GM12875 (cell line): ENCODE data around the gene EEIG1.
A peak's percentile ranks its signal among the peaks of the same experiment; 100 is the strongest.

Experiments used
- H3K4me3 ChIP-seq: one replicate; pipeline ENCODE4 v1.5.1; 2011; ENCODE audit warnings: low read depth, low read length, control low read depth
- CTCF ChIP-seq: IDR thresholded peaks from 2 replicates; pipeline ENCODE4 v1.5.1; 2011; ENCODE audit warnings: low read depth, mild to moderate bottlenecking, control low read depth, inconsistent platforms, low read length, moderate library complexity, borderline replicate concordance; ENCODE audit not compliant: insufficient read depth

EEIG1 gene

DNA sequence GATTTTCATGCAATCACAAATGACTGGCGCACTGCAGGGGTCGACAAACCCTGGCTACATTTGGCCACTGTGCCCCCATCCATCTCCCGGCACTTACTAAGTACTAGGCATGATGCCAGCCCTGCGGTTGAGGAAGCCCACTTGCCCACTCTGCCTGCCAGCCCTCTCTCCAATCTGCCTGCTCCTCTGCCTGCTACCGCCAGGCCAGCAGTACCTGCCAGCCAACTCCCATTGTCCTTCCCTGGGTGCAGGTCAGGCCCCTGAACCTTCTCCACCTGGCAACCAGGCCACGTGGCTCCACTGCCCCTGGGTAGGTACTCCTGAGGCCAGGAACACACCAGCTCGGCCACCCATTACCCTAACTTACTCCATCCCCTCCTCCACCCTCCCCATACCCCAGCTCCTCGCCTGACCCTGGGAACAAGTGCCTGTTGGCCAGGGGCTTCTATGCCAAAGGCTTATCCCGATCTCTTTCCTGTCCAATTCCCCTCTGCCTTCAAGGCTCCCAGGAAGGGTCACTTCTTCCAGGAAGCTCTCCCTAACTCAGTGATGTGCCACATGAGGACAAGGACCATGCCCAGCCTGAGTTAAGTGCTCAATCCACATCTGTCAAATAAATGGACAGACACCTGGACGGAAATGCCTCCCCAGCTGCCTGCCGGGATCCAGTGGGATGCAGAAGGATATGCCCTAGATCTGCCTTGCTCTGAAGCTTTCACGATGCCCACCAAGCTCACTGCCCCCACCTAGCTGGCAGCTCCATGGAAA lies 6.6 kb downstream of the EEIG1 start:
- H3K4me3 ChIP-seq: no peak overlapping the region
- no peak for TF ChIP-seq CTCF

GRCh38 chr9:127973169-127974000 lies 7.4 kb downstream of the EEIG1 start:
- no peak overlapping the region for H3K4me3 ChIP-seq
- no peak for TF ChIP-seq CTCF

GRCh38 chr9:127972236-127972871 lies 8.4 kb downstream of the EEIG1 start:
- no peak overlapping the region for H3K4me3 ChIP-seq
- TF ChIP-seq CTCF: no peak

DNA sequence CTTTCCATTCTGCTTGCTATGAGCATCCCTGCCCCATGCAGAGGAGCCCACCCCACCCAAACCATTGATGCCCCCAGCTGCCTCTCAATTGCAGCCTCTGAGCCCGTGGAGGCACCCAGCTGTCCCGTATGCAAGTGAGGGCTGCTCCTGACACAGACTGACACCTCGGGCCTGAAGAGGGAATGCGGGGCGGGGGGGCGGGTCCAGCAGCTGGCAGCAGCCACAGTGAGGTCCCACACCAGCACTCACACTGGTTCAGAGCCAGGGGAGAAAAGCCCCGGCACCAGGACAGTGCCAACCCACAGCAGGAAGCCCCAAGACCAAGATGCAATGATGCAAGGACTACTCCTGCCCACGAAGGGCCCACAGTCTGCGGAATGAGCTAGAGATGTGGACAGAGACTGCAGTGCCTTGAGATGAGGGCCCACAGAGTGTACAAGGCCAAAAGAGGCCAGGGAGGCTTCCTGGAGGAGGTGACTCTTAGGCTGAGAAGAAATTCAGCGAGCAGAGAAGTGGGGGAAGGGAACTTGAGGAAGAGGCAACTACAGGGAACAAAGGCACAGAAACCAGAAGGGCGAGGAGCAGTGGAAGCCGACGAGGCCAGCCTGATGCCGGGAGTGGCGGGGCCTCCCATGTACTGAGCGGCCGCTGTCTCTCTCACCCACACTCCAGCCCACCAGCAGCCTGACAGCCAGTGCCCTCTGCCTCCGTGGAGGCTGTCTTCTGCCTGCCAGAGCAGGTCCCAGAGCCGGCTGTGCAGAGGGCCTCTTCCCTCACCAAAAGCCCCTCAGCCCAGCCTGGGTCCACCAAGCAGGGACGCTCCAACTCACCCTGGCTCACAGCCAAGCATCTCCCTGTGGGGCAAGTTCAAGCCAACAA lies 9.2 kb downstream of the EEIG1 start:
- H3K4me3 ChIP-seq: peak overlapping the region; percentile 15

DNA sequence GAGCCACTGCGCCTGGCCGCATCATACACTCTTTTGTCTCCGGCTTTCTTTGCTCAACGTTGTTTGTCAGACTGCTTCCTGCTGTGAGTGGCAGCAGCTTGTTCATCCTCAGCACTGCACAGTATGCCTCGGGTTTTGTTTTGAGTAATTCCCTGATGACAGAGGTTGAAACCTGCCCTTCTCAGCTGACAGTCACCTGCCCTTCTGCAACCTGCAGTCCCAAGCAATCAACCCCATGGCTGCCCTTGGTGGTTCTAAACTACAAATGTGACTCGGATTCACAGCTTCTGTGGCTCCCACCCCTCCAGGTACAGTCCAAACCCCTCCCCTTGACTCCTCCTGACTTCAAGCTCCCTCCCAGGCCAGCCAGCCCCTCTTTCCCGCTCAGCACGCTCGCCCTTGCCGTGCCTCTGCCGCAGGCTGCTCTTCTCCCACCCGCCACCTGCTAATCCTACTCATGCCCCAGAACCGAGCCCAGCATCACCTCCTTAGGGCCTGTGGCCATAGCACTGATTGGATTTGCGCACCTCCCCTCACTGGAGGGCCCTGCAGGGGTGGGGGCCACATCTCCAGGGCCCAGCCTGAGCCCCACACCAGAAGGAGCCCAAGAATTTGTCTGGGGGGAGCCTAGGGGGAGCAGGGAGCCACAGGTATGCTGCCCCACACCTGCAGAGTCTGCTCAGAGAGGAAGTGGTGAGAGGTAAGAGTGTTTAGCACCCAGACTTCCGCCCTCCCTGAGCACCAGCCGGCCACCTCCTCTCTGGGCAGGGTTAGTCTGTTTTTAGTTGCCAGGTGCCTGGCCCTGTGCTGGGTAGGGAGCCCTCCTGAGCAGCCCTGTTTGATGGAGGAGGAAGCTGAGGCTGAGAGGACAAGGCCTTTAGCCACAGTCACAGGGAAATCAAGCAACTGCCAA lies 10.1 kb downstream of the EEIG1 start:
- no peak overlapping the region for H3K4me3 ChIP-seq
- TF ChIP-seq CTCF: no peak

More for the DNA sequence above, 9.2 kb downstream of the EEIG1 start:
- no peak for TF ChIP-seq CTCF
